Upper lobe of left lung (tissue), 6 donors: ENCODE results near the gene SPSB3. TPM values are rescaled to one million over a fixed set of nuclear protein-coding genes. Genes with fewer than 3 reads are reported as not detected.

ENCODE experiments used
- ATAC-seq, 2 donors: fragments of 200-7000 bp; cut with Tn5 transposase; one replicate each; pipeline ENCODE4 v1.9.1; 2022; ENCODE audit warnings: mild to moderate bottlenecking in 2 of 2, moderate library complexity in 2 of 2; ENCODE audit not compliant: low FRiP score in 2 of 2
- DNase-seq, 2 donors: peaks; one replicate each; pipeline ENCODE4 v3.0.0-alpha.2; 2019 to 2020
- H3K27ac ChIP-seq, 4 donors: fragments of 200-600 bp; sonication (generic); one replicate each; pipeline ENCODE4 v1.5.1; 2016 to 2019
- H3K27me3 ChIP-seq, 4 donors: fragments of 200-600 bp; sonication (generic); one replicate each; pipeline ENCODE4 v1.5.1; 2017 to 2019
- H3K36me3 ChIP-seq, 4 donors: fragments of 200-600 bp; sonication (generic); one replicate each; pipeline ENCODE4 v1.5.1; 2016 to 2019
- H3K4me1 ChIP-seq, 4 donors: fragments of 200-600 bp; sonication (generic); one replicate each; pipeline ENCODE4 v1.5.1; 2018 to 2019
- H3K4me3 ChIP-seq, 4 donors: fragments of 200-600 bp; sonication (generic); one replicate each; pipeline ENCODE4 v1.5.1; 2017 to 2019; ENCODE audit warnings: mild to moderate bottlenecking in 2 of 4, moderate library complexity in 1 of 4
- H3K9me3 ChIP-seq, 4 donors: fragments of 200-600 bp; sonication (generic); one replicate each; pipeline ENCODE4 v1.5.1; 2018 to 2019
- EP300 ChIP-seq, 4 donors: sonication (generic); formaldehyde crosslinking; IDR thresholded peaks; one replicate each; pipeline ENCODE4 v1.5.1; 2017; ENCODE audit warnings: antibody characterized with exemption in 4 of 4, control low read depth in 2 of 4
- POLR2A ChIP-seq, 4 donors: fragments of 450-650 bp; IDR thresholded peaks; one replicate each; pipeline ENCODE4 v1.5.1; 2016 to 2017; ENCODE audit warnings: antibody characterized with exemption in 4 of 4, mild to moderate bottlenecking in 2 of 4
- POLR2AphosphoS5 ChIP-seq, 2 donors: sonication (generic); formaldehyde crosslinking; IDR thresholded peaks; one replicate each; pipeline ENCODE4 v1.5.1; 2017; ENCODE audit warnings: antibody characterized with exemption in 2 of 2
- WGBS, 2 donors: methylation state at CpG; one replicate each; pipeline ENCODE4 v1.1.5; 2017 to 2018; 5-methylcytosine and 5-hydroxymethylcytosine counted together
- total RNA-seq, 6 donors: library from RNA; depleted of rRNA in 4 of 6; stranded (reverse); fragments of >200 nt in 4 of 6; gene quantifications; one replicate each; pipeline versions ENCODE4 v1.1.0 to v1.2.1, GENCODE V29; 2016 to 2021
- TF ChIP-seq, protein P1 (sequence below), 6 experiments: fragments of 450-650 bp in 4 of 6; fragments of 200-600 bp in 2 of 6; sonication (generic) in 2 of 6; IDR thresholded peaks; one replicate each; pipeline ENCODE4 v1.5.1; 2016 to 2019; ENCODE audit warnings: antibody characterized with exemption in 6 of 6
- donor health status: DM: no; HTN: no; CAD: no; lungs with moderate emphysema.
- donor health status: DM: no; HTN: yes; CAD: no; lungs with severe emphysema.

SPSB3 gene
- total RNA-seq, 6 donors from 2014 or later: 46.2 to 234 (median 64.4) TPM

- TF ChIP-seq POLR2A (IDR thresholded peaks at IDR 0.05) (no peak), POLR2AphosphoS5 (IDR thresholded peaks at IDR 0.05) (no peak), EP300 (IDR thresholded peaks at IDR 0.05) (no peak)
- TF ChIP-seq, protein P1, sequence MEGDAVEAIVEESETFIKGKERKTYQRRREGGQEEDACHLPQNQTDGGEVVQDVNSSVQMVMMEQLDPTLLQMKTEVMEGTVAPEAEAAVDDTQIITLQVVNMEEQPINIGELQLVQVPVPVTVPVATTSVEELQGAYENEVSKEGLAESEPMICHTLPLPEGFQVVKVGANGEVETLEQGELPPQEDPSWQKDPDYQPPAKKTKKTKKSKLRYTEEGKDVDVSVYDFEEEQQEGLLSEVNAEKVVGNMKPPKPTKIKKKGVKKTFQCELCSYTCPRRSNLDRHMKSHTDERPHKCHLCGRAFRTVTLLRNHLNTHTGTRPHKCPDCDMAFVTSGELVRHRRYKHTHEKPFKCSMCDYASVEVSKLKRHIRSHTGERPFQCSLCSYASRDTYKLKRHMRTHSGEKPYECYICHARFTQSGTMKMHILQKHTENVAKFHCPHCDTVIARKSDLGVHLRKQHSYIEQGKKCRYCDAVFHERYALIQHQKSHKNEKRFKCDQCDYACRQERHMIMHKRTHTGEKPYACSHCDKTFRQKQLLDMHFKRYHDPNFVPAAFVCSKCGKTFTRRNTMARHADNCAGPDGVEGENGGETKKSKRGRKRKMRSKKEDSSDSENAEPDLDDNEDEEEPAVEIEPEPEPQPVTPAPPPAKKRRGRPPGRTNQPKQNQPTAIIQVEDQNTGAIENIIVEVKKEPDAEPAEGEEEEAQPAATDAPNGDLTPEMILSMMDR (IDR thresholded peaks at IDR 0.05): no peak
- peak in 1 of 2 donors; percentile 78 for DNase-seq
- H3K36me3 ChIP-seq: peaks cover 27 to 90% (median 83%) of the 10 kb centered on the region in 4 donors
These were observed 19.4 kb downstream of the SPSB3 start for GRCh38 chr16:1762879-1763520.

DNA sequence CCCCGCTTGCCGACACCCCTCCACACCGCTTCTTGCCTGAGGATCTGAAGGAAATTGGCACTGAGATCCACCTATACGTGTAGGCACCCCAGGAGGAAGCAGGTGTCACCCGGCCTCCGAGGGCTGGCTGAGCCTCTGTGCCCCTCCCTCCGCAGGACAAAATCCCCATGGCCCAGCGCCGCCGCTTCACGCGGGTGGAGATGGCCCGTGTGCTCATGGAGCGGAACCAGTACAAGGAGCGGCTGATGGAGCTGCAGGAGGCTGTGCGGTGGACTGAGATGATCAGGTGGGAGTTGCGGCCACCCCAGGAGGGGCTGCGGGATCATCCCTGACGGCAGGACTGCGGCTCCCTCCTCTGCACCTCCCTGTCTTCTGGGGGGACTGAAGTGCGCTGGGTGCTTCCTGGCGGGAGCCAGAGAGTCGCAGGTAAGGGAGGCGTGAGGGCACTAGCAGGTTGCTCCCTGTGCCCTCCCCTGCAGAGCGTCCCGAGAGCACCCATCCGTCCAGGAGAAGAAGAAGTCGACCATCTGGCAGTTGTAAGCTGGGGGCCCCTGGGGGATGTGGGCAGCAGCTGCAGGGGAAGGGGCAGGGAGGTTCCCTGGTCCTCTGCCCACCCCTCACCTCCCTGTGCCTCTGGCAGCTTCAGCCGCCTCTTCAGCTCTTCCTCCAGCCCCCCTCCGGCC, 20.0 kb downstream of the SPSB3 start:
- ATAC-seq (no peak), DNase-seq (peak in 1 of 2 donors; percentile 79)
- peaks cover 27 to 90% (median 82%) of the 10 kb centered on the region in 4 donors for H3K36me3 ChIP-seq

More at GRCh38 chr16:1762879-1763520, 19.4 kb downstream of the SPSB3 start:
- Histone ChIP-seq H3K4me3 (no peak overlapping the region), H3K4me1 (no peaks in the 10 kb centered on the region), H3K27me3 (no peaks in the 10 kb centered on the region), H3K9me3 (no peaks in the 10 kb centered on the region), H3K27ac (no peak overlapping the region)
- 85 to 95% methylated on average over 12 to 14 of the region's 24 CpGs for WGBS, 2 donors
- ATAC-seq: no peak

GRCh38 chr16:1761751-1762150, 20.6 kb downstream of the SPSB3 start:
- no peak overlapping the region for H3K4me3 ChIP-seq
- DNase-seq (peak in 1 of 2 donors; percentile 77), ATAC-seq (no peak)
- no peaks in the 10 kb centered on the region for H3K27me3 ChIP-seq
- peaks cover 27 to 87% (median 77%) of the 10 kb centered on the region in 4 donors for H3K36me3 ChIP-seq
- H3K4me1 ChIP-seq: no peaks in the 10 kb centered on the region
- no peak for TF ChIP-seq POLR2A (IDR thresholded peaks at IDR 0.05)
- TF ChIP-seq POLR2AphosphoS5 (IDR thresholded peaks at IDR 0.05): no peak
- TF ChIP-seq EP300 (IDR thresholded peaks at IDR 0.05): no peak
- TF ChIP-seq, protein P1 (IDR thresholded peaks at IDR 0.05): no peak
- H3K9me3 ChIP-seq: no peaks in the 10 kb centered on the region
- WGBS, 2 donors: 93 to 97% methylated on average over 9 to 12 of the region's 15 CpGs
- H3K27ac ChIP-seq: no peak overlapping the region

More for the DNA sequence above, 20.0 kb downstream of the SPSB3 start:
- H3K27me3 ChIP-seq: no peaks in the 10 kb centered on the region
- no peak for TF ChIP-seq EP300 (IDR thresholded peaks at IDR 0.05)
- TF ChIP-seq, protein P1 (IDR thresholded peaks at IDR 0.05): no peak
- TF ChIP-seq POLR2A (IDR thresholded peaks at IDR 0.05): no peak
- TF ChIP-seq POLR2AphosphoS5 (IDR thresholded peaks at IDR 0.05): no peak
- H3K9me3 ChIP-seq: no peaks in the 10 kb centered on the region
- 92 to 93% methylated on average over 28 to 30 of the region's 30 CpGs for WGBS, 2 donors
- H3K4me1 ChIP-seq: no peaks in the 10 kb centered on the region
- no peak overlapping the region for H3K27ac ChIP-seq
- H3K4me3 ChIP-seq: no peak overlapping the region

GRCh38 chr16:1760911-1761310, 21.5 kb downstream of the SPSB3 start:
- TF ChIP-seq EP300 (IDR thresholded peaks at IDR 0.05) (no peak), POLR2A (IDR thresholded peaks at IDR 0.05) (no peak), POLR2AphosphoS5 (IDR thresholded peaks at IDR 0.05) (no peak)
- TF ChIP-seq, protein P1 (IDR thresholded peaks at IDR 0.05): no peak
- DNase-seq (peak in 1 of 2 donors; percentile 57), ATAC-seq (no peak)
- Histone ChIP-seq H3K4me3 (no peak overlapping the region), H3K4me1 (no peaks in the 10 kb centered on the region), H3K9me3 (no peaks in the 10 kb centered on the region), H3K27ac (no peak overlapping the region), H3K27me3 (no peaks in the 10 kb centered on the region), H3K36me3 (peaks cover 19 to 80% (median 71%) of the 10 kb centered on the region in 4 donors)
- 91 to 92% methylated on average over 9 to 15 of the region's 15 CpGs for WGBS, 2 donors
